Osteoblast (primary cell): ENCODE data around the gene THSD7A. TPM values are rescaled to one million over a fixed set of nuclear protein-coding genes. Genes with fewer than 3 reads are reported as not detected.

ENCODE experiments used
- DNase-seq: peaks from one replicate; pipeline ENCODE4 v3.0.0; 2011; ENCODE audit warnings: low spot score, mixed read lengths; ENCODE audit not compliant: insufficient read length; ENCODE audit errors: missing footprints
- H2AFZ ChIP-seq: 2 replicates; pipeline ENCODE4 v1.6.0; 2011; ENCODE audit warnings: mild to moderate bottlenecking, low read length
- H3K27ac ChIP-seq: 2 replicates; pipeline ENCODE4 v1.5.1; 2011; ENCODE audit warnings: mild to moderate bottlenecking, low read depth, low read length, moderate library complexity
- H3K27me3 ChIP-seq: 2 replicates; pipeline ENCODE4 v1.6.0; 2012; ENCODE audit warnings: mild to moderate bottlenecking, control low read depth, inconsistent platforms, low read length, moderate library complexity; ENCODE audit not compliant: insufficient read depth
- H3K36me3 ChIP-seq: 2 replicates; pipeline ENCODE4 v1.5.1; 2011; ENCODE audit warnings: mild to moderate bottlenecking, low read length, control low read depth, moderate library complexity; ENCODE audit not compliant: insufficient read depth
- H3K4me1 ChIP-seq: 2 replicates; pipeline ENCODE4 v1.5.1; 2011; ENCODE audit warnings: mild to moderate bottlenecking, low read length, control low read depth, moderate library complexity; ENCODE audit not compliant: insufficient read depth
- H3K4me2 ChIP-seq: 2 replicates; pipeline ENCODE4 v1.6.0; 2011; ENCODE audit warnings: mild to moderate bottlenecking, low read length; ENCODE audit not compliant: insufficient read depth
- H3K4me3 ChIP-seq: fragments of 200-600 bp; sonication (generic); 3 replicates; pipeline ENCODE4 v1.5.1; 2012; ENCODE audit warnings: mild to moderate bottlenecking, low read length, inconsistent platforms; ENCODE audit not compliant: insufficient read depth
- H3K79me2 ChIP-seq: 2 replicates; pipeline ENCODE4 v1.6.0; 2012; ENCODE audit warnings: mild to moderate bottlenecking, low read length, control low read depth, inconsistent platforms; ENCODE audit not compliant: insufficient read depth
- H3K9me3 ChIP-seq: 2 replicates; pipeline ENCODE4 v1.5.1; 2011; ENCODE audit warnings: low read depth, low read length, control low read depth
- H4K20me1 ChIP-seq: 2 replicates; pipeline ENCODE4 v1.6.0; 2012; ENCODE audit warnings: mild to moderate bottlenecking, low read length, control low read depth; ENCODE audit not compliant: insufficient read depth
- CTCF ChIP-seq: IDR thresholded peaks from 2 replicates; pipeline ENCODE4 v1.5.1; 2011; ENCODE audit warnings: mild to moderate bottlenecking, low read depth, low read length, moderate library complexity; ENCODE audit errors: extremely low read depth
- total RNA-seq: library from RNA; depleted of rRNA; stranded (reverse); fragments of >200 nt; gene quantifications from 2 replicates; pipeline ENCODE4 v1.2.3, GENCODE V29; 2012

Gene THSD7A
- total RNA-seq, 1 donor = under 0.01 TPM

GRCh38 chr7:11714205-11714604, 117.8 kb downstream of the THSD7A start:
- H3K79me2 ChIP-seq = no peaks in the 10 kb centered on the region
- H3K27ac ChIP-seq = no peak overlapping the region
- no peak for DNase-seq
- H3K36me3 ChIP-seq = no peaks in the 10 kb centered on the region
- H3K4me2 ChIP-seq = no peak overlapping the region
- H3K4me1 ChIP-seq = no peaks in the 10 kb centered on the region
- TF ChIP-seq CTCF = no peak
- no peaks in the 10 kb centered on the region for H4K20me1 ChIP-seq
- no peak overlapping the region for H3K4me3 ChIP-seq
- H3K9me3 ChIP-seq = no peaks in the 10 kb centered on the region
- H3K27me3 ChIP-seq = no peaks in the 10 kb centered on the region
- H2AFZ ChIP-seq = no peak overlapping the region

DNA sequence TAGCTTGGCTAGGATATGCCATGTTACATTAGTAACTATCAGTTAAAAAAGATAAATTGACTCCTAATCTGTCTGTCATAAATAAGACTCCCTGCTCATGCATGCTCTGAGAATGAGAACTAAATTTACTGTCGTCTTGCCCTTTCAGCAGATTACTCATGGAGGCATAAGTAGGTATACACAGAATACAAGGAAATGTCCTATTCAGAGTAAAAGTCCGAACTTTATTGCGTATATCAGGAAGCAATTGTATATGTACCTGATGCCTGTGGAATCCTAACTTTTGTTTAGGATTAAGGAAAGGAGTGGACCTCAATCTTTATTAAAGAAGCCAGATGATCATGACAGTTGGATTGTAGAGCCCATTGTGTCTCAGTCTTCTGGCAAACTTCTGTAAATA, 118.6 kb downstream of the THSD7A start:
- no peak for TF ChIP-seq CTCF
- H4K20me1 ChIP-seq = no peaks in the 10 kb centered on the region
- no peaks in the 10 kb centered on the region for H3K9me3 ChIP-seq
- H3K27me3 ChIP-seq = no peaks in the 10 kb centered on the region
- H3K27ac ChIP-seq = no peak overlapping the region
- no peak overlapping the region for H2AFZ ChIP-seq
- no peak overlapping the region for H3K4me2 ChIP-seq
- no peaks in the 10 kb centered on the region for H3K36me3 ChIP-seq
- no peak overlapping the region for H3K4me3 ChIP-seq
- no peaks in the 10 kb centered on the region for H3K79me2 ChIP-seq
- no peak for DNase-seq
- H3K4me1 ChIP-seq = no peaks in the 10 kb centered on the region

GRCh38 chr7:11710377-11710776, 121.6 kb downstream of the THSD7A start:
- Histone ChIP-seq H3K27ac (no peak overlapping the region), H3K79me2 (no peaks in the 10 kb centered on the region), H2AFZ (no peak overlapping the region), H3K9me3 (no peaks in the 10 kb centered on the region), H3K4me2 (no peak overlapping the region), H3K27me3 (no peaks in the 10 kb centered on the region), H3K4me3 (no peak overlapping the region), H3K36me3 (no peaks in the 10 kb centered on the region), H3K4me1 (peaks cover 8% of the 10 kb centered on the region), H4K20me1 (no peaks in the 10 kb centered on the region)
- no peak for TF ChIP-seq CTCF
- DNase-seq = no peak

GRCh38 chr7:11709196-11709595, 122.8 kb downstream of the THSD7A start:
- Histone ChIP-seq H3K36me3 (no peaks in the 10 kb centered on the region), H2AFZ (no peak overlapping the region), H3K4me1 (peaks cover 8% of the 10 kb centered on the region), H3K4me3 (no peak overlapping the region), H3K27ac (no peak overlapping the region), H3K27me3 (no peaks in the 10 kb centered on the region), H3K9me3 (no peaks in the 10 kb centered on the region), H4K20me1 (no peaks in the 10 kb centered on the region), H3K79me2 (no peaks in the 10 kb centered on the region), H3K4me2 (no peak overlapping the region)
- DNase-seq = no peak
- TF ChIP-seq CTCF = no peak
